Activated naive CD8-positive, alpha-beta T cell treated with anti-CD3 and anti-CD28 coated beads for 36 hours (primary cell): ENCODE measurements around the gene TPPP. TPM values are rescaled to one million over a fixed set of nuclear protein-coding genes. Genes with fewer than 3 reads are reported as not detected.

ENCODE experiments used
- DNase-seq: peaks from one replicate; pipeline ENCODE4 v3.0.0; 2021
- H3K27ac Mint-ChIP-seq: one replicate; pipeline ENCODE4 v1.8.0; 2022; ENCODE audit warnings: mild to moderate bottlenecking, moderate library complexity, mixed read lengths
- H3K27me3 Mint-ChIP-seq: one replicate; pipeline ENCODE4 v1.8.0; 2022; ENCODE audit warnings: mild to moderate bottlenecking, mixed read lengths
- H3K36me3 Mint-ChIP-seq: one replicate; pipeline ENCODE4 v1.8.0; 2021; ENCODE audit warnings: mild to moderate bottlenecking, mixed read lengths
- H3K4me1 Mint-ChIP-seq: one replicate; pipeline ENCODE4 v1.8.0; 2021; ENCODE audit warnings: mixed read lengths
- H3K4me3 Mint-ChIP-seq: one replicate; pipeline ENCODE4 v1.8.0; 2022; ENCODE audit warnings: mild to moderate bottlenecking, moderate library complexity, mixed read lengths
- H3K9me3 Mint-ChIP-seq: one replicate; pipeline ENCODE4 v1.8.0; 2022; ENCODE audit warnings: mixed read lengths
- total RNA-seq, 2 experiments: library from RNA; stranded (reverse); gene quantifications; one replicate each; pipeline ENCODE4 v1.2.3, GENCODE V29; 2021

Gene TPPP
- total RNA-seq, 2 experiments from 2014 or later = 0.08 TPM; not detected in 1

DNA sequence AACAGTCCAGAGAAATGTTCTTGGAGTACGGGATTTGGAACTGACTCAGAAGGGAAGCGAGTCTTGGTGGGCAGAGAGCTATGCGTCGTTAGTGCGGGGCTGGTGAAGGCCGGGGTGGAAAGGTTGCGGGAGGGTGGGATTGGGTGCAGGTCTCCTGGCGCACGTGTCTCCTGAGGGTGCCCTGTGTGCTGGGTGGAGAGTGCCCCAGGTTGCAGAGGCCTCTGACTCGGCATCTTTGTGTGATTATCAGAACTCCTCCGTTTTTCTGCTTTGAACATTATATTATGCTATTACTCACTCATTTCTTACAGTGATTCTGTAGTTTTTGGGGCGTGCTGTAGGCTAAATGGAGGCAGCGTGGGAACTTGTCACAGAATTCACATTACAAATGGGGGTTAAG is 69.6 kb downstream of the TPPP start:
- Mint-ChIP-seq H3K27ac (no peak overlapping the region), H3K36me3 (peaks cover 11% of the 10 kb centered on the region), H3K4me1 (no peaks in the 10 kb centered on the region), H3K4me3 (no peak overlapping the region), H3K9me3 (no peaks in the 10 kb centered on the region), H3K27me3 (no peaks in the 10 kb centered on the region)
- no peak for DNase-seq

DNA sequence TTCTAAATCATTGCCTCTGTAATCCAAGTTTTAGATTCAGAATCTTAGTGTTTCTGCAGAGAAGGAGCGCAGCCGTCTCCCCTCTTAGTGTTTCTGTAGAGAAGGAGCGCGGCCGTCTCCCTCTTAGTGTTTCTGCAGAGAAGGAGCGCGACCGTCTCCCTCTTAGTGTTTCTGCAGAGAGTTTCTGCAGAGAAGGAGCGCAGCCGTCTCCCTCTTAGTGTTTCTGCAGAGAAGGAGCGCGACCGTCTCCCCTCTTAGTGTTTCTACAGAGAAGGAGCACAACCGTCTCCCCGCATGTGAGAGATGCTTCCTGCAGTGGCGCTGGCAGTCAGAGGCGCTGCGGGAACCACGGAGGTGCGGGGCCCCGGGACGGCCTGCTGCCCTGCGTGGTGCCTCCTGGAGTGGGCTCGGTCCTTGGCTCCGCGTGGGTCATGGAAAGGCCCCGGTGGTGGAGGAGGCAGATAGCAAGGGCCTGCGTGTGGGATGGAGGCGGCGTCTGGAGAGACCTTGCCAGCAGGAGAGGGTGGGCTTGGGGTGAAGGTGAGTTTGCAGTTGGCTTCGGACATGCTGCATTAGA is 70.1 kb downstream of the TPPP start:
- no peak for DNase-seq
- H3K4me1 Mint-ChIP-seq = no peaks in the 10 kb centered on the region
- no peaks in the 10 kb centered on the region for H3K27me3 Mint-ChIP-seq
- no peak overlapping the region for H3K4me3 Mint-ChIP-seq
- H3K9me3 Mint-ChIP-seq = no peaks in the 10 kb centered on the region
- peaks cover 11% of the 10 kb centered on the region for H3K36me3 Mint-ChIP-seq
- no peak overlapping the region for H3K27ac Mint-ChIP-seq

DNA sequence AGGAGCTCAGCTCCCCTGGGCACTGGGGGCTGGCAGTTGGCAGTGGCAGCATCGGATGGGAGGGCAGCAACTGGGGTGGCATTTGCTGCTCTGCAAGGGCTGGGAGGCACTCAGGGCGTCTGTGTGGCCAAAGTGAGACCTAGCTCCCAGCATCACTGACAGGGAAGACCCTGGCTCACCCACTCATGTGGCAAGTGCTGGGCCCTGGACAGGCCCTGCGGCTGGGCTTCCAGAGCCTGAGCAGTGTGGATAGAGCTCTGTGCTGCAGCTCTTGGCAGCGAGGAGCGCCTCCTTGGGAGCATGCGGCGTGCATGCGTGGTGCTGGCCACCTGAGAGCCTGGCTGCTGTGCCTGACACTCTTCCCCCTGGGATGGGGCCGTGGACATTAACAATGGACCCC is 70.8 kb downstream of the TPPP start:
- Mint-ChIP-seq H3K4me3 (no peak overlapping the region), H3K27me3 (no peaks in the 10 kb centered on the region), H3K27ac (no peak overlapping the region), H3K4me1 (no peaks in the 10 kb centered on the region), H3K36me3 (peaks cover 11% of the 10 kb centered on the region), H3K9me3 (no peaks in the 10 kb centered on the region)
- no peak for DNase-seq

DNA sequence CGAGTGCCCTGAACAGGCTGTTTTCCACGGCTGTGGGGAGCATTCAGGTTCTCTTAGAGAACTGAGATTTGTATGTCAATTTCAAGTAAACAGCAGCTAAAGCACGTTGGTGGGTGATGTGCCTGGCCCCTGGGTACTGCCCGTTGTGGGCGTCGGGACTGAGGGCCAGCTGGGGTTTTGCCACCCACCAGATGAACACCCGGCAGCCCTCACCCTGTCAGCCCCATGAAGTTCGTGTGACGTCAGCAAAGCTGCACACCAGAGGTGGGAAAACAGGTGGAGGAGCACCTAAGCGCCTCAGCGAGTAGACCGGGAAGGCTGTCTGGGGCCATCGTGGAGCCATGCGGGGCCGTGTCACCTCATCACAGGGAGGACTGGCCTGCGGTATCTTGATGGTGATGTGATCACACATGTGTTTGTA is 71.8 kb downstream of the TPPP start:
- Mint-ChIP-seq H3K9me3 (no peaks in the 10 kb centered on the region), H3K4me3 (no peak overlapping the region), H3K27ac (no peak overlapping the region), H3K36me3 (peaks cover 15% of the 10 kb centered on the region), H3K4me1 (peaks cover 3% of the 10 kb centered on the region), H3K27me3 (no peaks in the 10 kb centered on the region)
- no peak for DNase-seq

DNA sequence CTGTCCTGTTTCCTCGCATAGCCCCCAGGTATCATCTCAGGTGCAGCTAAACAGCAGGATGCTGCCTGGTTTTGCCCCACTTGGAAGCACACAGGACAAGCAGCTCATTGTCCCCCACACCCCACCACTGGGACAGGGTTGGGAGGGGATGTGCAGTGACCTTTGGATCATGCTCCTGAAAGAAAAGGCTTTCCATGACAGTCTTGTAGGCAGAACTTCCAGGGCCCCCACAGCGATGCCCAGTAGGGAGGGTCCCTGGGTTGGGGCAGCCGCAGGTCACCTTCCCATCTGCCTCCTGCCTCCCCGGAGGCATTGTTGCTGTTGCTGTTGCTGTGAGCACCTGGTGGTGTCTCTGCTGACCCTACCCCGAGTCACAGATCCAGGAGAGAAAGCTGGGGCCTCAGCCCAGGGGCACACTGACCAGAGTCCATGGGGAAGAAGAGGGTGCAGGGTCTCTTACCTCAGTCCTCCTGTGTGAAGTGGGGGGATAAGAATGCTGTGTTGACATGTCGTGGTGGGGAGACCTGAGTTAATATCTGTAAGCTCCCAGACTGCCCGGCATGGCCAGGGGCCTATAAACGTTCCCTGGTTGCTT is 72.5 kb downstream of the TPPP start:
- Mint-ChIP-seq H3K27me3 (no peaks in the 10 kb centered on the region), H3K27ac (no peak overlapping the region), H3K4me3 (no peak overlapping the region), H3K4me1 (peaks cover 7% of the 10 kb centered on the region), H3K9me3 (peaks cover under 1% of the 10 kb centered on the region), H3K36me3 (peaks cover 16% of the 10 kb centered on the region)
- no peak for DNase-seq

DNA sequence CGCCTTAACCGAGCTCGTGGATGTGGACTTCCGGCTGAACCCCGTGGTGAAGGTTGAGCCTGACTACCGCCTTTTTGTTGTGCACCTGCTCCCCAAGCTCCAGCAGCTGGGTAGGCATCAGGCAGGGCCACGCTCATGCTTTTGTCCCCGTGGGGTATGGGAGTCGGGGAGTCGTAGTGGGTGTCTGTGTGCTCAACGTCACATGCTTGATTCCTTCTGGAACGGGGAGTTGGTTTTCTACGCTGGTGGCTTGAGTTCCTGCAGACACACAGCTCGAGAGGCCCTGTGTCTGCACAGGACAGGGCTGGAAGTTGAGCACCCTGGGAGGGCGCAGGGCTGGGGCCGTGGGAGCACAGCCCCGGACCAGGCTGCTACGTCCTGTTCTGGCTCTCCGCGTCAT is 73.0 kb downstream of the TPPP start:
- no peaks in the 10 kb centered on the region for H3K27me3 Mint-ChIP-seq
- no peak overlapping the region for H3K4me3 Mint-ChIP-seq
- peaks cover 5% of the 10 kb centered on the region for H3K9me3 Mint-ChIP-seq
- H3K36me3 Mint-ChIP-seq = peaks cover 21% of the 10 kb centered on the region
- H3K4me1 Mint-ChIP-seq = peaks cover 12% of the 10 kb centered on the region
- DNase-seq = no peak
- no peak overlapping the region for H3K27ac Mint-ChIP-seq

DNA sequence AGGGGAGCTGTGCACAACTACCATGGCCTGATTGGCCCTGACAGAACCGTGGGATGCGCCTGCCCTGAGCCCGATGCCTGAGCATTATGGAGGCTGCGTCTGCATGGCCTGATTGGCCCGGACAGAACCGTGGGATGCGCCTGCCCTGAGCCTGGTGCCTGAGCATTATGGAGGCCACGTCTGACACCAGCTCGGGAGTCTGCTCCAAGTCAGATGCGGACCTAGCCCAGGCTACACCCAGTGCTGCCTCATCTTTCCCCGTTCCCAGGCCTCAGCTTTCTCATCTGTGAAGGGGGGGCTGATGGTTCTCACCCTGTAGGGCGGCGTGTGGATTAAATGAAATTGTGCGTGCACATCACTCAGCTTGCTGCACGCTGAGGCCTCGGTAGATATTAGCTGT is 73.7 kb downstream of the TPPP start:
- no peak for DNase-seq
- Mint-ChIP-seq H3K27me3 (no peaks in the 10 kb centered on the region), H3K9me3 (peaks cover 5% of the 10 kb centered on the region), H3K27ac (no peak overlapping the region), H3K4me1 (peaks cover 16% of the 10 kb centered on the region), H3K4me3 (no peak overlapping the region), H3K36me3 (peaks cover 22% of the 10 kb centered on the region)

DNA sequence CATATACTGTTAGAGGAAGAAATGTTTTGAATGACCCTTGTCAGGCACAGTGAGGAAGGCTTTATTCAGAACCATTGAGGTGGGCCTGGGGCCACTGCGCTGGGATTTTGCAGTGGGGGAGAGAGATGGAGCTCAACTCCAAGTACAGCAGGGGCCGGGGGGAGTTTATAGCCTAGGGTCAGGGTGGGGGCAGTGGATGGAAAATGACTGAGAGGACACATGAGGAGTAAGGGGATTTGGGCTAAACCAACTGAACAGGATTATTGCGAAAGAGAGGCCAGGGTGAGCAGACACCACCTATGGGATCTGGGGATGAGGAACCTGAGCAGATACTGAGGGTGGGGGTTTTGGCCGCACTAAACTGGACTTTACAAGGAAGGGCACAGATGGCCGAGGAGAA is 74.7 kb downstream of the TPPP start:
- Mint-ChIP-seq H3K36me3 (peaks cover 27% of the 10 kb centered on the region), H3K4me3 (no peak overlapping the region), H3K27me3 (no peaks in the 10 kb centered on the region), H3K4me1 (peaks cover 22% of the 10 kb centered on the region), H3K27ac (no peak overlapping the region), H3K9me3 (peaks cover 5% of the 10 kb centered on the region)
- no peak for DNase-seq

DNA sequence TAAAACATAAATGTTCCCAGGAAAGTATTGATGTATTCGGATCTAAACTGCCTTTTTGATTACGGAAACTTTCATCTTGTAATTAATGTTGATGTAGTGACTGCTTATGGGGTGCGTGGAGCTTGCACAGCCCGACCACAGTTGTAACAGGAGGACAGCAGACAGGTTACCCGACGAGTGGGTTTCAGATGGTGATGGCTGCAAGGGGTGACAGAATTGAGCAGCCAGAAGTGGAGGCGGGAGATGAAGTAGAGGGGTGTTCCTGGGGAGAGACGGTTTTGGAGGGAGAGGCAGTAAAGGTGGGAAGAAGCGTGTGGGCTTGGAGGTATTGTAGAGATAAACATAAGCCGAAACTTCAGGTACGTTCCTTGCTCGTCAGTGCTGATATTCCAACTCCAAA is 75.3 kb downstream of the TPPP start:
- no peak for DNase-seq
- Mint-ChIP-seq H3K36me3 (peaks cover 31% of the 10 kb centered on the region), H3K9me3 (peaks cover 7% of the 10 kb centered on the region), H3K27ac (no peak overlapping the region), H3K4me1 (peaks cover 25% of the 10 kb centered on the region), H3K27me3 (no peaks in the 10 kb centered on the region), H3K4me3 (no peak overlapping the region)

DNA sequence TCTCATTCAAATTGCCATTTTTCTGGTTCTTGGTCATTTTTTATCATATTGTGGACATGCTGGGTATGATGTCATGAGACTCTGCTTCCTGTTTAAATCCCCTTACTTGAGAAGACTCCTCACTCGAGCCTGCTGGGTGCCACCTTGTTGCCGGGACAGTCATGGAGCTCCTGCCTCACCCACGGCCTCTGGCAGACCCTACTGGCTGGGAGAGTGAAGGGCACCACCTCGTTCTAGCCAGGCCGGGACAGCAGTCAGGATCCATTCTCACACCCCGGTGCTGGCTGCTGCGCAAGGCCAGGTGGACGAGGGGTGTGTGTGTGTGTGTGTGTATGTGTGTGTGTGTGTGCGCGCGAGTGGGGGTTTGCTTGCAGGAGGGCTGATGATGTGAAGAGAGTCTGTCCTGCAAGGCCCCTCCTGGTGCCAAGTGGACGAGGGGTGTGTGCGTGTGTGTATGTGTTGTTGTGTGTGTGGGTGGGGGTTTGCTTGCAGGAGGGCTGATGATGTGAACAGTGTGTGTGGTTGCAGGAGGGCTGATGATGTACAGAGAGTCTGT is 76.6 kb downstream of the TPPP start:
- H3K4me1 Mint-ChIP-seq = peaks cover 27% of the 10 kb centered on the region
- H3K36me3 Mint-ChIP-seq = peaks cover 30% of the 10 kb centered on the region
- no peak for DNase-seq
- no peak overlapping the region for H3K27ac Mint-ChIP-seq
- H3K9me3 Mint-ChIP-seq = peaks cover 8% of the 10 kb centered on the region
- H3K27me3 Mint-ChIP-seq = no peaks in the 10 kb centered on the region
- H3K4me3 Mint-ChIP-seq = peak overlapping the region; percentile 6

DNA sequence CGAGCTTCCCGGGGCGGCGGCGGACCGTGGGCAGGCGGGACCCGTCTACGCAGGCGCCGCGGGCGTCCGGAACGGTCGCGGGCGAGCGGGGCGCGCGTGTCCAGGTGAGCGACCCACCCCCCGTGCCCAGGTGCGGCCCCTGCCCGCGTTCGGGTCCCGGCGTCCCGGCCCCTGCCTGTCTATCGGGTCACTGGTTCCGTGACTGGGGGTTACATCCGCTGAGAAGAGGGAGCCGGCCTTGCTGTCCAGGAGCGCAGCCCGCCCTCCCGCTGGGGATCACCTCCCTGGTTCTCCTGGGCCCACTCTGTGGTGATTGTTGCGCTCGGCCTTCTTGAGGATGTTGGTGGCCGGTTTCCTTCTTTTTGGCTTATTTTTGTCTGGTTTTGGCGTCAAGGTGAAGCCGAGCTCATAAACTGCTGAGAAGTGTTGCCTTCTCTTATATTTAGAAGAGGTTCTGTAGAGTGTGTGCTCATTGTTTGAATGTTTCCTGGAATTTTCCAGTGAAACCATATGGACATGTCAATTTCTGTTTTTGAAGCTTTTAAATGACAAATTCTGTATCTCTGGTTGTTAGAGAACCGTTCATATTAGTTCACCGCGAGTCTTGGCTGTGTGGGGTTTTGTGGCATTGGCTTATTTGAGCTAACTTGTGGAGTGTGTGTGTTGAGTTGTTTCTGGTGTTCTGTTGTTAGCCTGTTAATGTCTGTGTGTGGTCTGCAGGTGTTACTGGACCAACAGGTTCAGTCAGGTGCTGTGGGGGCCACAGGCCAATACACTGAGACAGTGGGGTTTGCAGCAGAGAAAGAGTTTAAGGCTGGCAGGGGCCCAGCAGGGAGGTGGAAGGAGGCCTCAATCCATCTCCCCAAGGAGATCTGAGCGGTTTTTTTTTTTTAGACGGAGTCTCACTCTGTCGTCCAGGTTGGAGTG is 80.4 kb downstream of the TPPP start:
- peaks cover 37% of the 10 kb centered on the region for H3K4me1 Mint-ChIP-seq
- H3K27me3 Mint-ChIP-seq = peaks cover 4% of the 10 kb centered on the region
- H3K36me3 Mint-ChIP-seq = peaks cover 30% of the 10 kb centered on the region
- peaks cover 8% of the 10 kb centered on the region for H3K9me3 Mint-ChIP-seq
- H3K4me3 Mint-ChIP-seq = peak overlapping the region; percentile 94
- peak overlapping the region; percentile 80 for H3K27ac Mint-ChIP-seq
- no peak for DNase-seq

DNA sequence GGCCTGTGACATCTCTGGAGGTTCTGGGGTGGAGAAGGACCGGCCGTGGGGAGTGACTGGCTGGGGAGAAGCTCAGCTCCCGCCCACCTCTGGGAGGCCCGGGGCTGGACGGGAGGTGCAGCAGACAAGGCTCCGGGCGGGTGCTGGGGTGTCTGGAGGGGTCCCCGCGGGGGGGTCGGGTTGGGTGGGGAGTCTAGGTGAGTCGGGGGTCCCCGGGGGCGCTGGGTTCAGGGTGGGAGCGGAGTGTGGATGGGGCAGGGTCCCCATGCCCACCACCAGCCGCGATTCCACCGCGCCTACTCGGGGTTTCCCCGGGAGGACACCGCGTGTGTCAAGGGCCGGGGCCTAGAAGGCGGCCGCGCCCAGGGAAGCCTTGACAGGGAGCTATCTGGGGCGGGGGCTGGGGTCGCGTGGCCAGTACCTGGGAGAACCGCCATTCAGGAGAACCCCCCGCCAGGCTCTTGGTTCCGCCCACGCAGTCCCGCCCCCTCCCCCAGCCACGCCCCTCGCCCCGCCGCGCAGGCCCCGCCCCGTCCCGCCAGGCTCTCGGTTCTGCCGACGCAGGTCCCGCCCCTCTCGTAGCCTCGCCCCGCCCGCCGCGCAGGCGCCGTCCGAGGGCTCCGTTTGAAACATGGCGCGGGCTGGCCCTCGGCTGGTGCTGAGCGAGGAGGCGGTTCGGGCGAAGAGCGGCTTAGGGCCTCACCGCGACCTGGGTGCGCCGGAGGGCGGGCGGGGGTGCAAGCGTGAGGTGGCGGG is 81.2 kb downstream of the TPPP start, which contains the start of gene CEP72:
Gene CEP72, plus strand, starts transcription at position 610 of the 756 bp plus-strand sequence. Its CDS starts 22 bp downstream, at position 632.
- H3K4me1 Mint-ChIP-seq = peaks cover 43% of the 10 kb centered on the region
- peaks cover 11% of the 10 kb centered on the region for H3K27me3 Mint-ChIP-seq
- DNase-seq = peak; percentile 92
- peak within 1 kb of the TSS; percentile 94 for H3K4me3 Mint-ChIP-seq
- peaks cover 30% of the 10 kb centered on the region for H3K36me3 Mint-ChIP-seq
- H3K27ac Mint-ChIP-seq = peak within 1 kb of the TSS; percentile 80
- peaks cover 8% of the 10 kb centered on the region for H3K9me3 Mint-ChIP-seq

DNA sequence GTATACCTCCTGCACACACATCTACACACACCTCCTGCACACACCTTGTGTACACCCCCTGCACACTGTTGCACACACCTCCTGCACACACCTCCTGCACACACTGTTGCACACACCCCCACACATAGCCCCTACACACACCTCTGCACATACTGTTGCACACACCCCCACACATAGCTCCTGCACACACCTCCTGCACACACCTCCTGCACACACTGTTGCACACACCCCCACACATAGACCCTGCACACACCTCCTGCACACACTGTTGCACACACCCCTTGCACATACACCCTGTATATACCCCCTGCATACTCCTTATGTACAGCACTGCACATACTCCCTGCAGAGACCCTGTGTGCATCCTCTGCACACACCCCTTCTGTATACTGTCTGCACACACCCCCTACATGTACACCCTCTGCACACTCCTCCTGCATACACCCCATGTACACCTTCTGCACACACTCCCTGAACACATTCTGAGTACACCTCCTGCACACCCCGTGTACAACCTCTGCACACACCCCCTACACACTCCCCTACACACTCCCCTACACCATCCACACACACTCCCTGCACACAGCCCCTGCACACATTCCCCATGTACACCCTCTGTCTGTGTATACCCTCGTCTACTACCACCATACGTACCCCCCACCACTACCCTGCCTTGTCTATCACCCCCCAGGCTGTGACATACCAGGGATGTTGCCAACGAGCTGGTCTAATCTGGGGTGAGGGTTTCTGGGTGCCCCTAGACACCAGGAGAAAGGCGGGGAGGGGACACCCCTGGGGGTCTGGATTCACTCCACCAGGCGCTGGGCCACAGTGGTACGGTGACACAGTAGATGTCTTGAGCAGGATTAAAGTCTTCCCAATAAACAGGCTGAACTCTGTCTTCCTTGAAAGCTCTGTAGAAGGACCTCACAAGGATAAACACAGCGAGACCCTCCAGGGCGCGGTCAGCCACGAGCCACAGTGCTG is 82.1 kb downstream of the TPPP start:
- DNase-seq = no peak
- Mint-ChIP-seq H3K9me3 (peaks cover 8% of the 10 kb centered on the region), H3K4me1 (peaks cover 37% of the 10 kb centered on the region), H3K27ac (peak overlapping the region; percentile 61), H3K4me3 (peak overlapping the region; percentile 79), H3K27me3 (peaks cover 14% of the 10 kb centered on the region), H3K36me3 (peaks cover 23% of the 10 kb centered on the region)
